NCI-H2081 (cell line): Measurements from ENCODE around the gene CCDC154.
A peak's percentile ranks its signal among the peaks of the same experiment; 100 is the strongest.
"Not testable (repeated sequence)": the region's sequence is repeated elsewhere in the genome, so short reads cannot be mapped to it uniquely, and the experiment has no call there.

Experiments used
- DNase-seq, 2 experiments: peaks; one replicate each; lab custom pipeline; 2025; lab: John Stamatoyannopoulos, UW

CCDC154 gene

GRCh38 chr16:1443980-1444729 lies at the start of gene CCDC154:
CCDC154 (minus strand) TSS chr16:1444556; CDS start chr16:1444322, 234 bp downstream.
- DNase-seq: no peak

- DNase-seq: no peak
Observed at GRCh38 chr16:1493746-1494094, 49.4 kb upstream of the CCDC154 start.

- DNase-seq: peak; percentile 66 to 76
Observed at GRCh38 chr16:1492923-1493745, 48.8 kb upstream of the CCDC154 start, which contains the start of gene TELO2. TELO2 (plus strand) TSS chr16:1493360; CDS start chr16:1494282, 922 bp downstream.

- DNase-seq: no peak
Observed at GRCh38 chr16:1492082-1492922, 47.9 kb upstream of the CCDC154 start.

- peak in 1 of 2 experiments; percentile 10 for DNase-seq
Observed at GRCh38 chr16:1491327-1491726, 47.0 kb upstream of the CCDC154 start.

GRCh38 chr16:1489077-1489476 lies 44.7 kb upstream of the CCDC154 start:
- no peak for DNase-seq

- no peak for DNase-seq
Observed at GRCh38 chr16:1488619-1489018, 44.3 kb upstream of the CCDC154 start, which contains the start of gene PTX4. PTX4 (minus strand) TSS chr16:1488944; CDS start chr16:1488909, 35 bp downstream.

GRCh38 chr16:1488054-1488601 lies 43.8 kb upstream of the CCDC154 start:
- DNase-seq: no peak

GRCh38 chr16:1487395-1488053 lies 43.2 kb upstream of the CCDC154 start:
- DNase-seq: no peak

GRCh38 chr16:1486551-1487390 lies 42.4 kb upstream of the CCDC154 start:
- DNase-seq: no peak

- no peak for DNase-seq
Observed at GRCh38 chr16:1485847-1486496, 41.6 kb upstream of the CCDC154 start.

GRCh38 chr16:1481906-1482835 lies 37.8 kb upstream of the CCDC154 start:
- no peak for DNase-seq

- not testable (repeated sequence) for DNase-seq
Observed at GRCh38 chr16:1478937-1479336, 34.6 kb upstream of the CCDC154 start.

- no peak for DNase-seq
Observed at GRCh38 chr16:1477033-1477432, 32.7 kb upstream of the CCDC154 start.

GRCh38 chr16:1475552-1476114 lies 31.3 kb upstream of the CCDC154 start:
- no peak for DNase-seq

- DNase-seq: peak; percentile 66 to 81
Observed at GRCh38 chr16:1474796-1475551, 30.6 kb upstream of the CCDC154 start, which contains the start of gene CLCN7. CLCN7 (minus strand) TSS chr16:1475028; CDS start chr16:1474974, 54 bp downstream.

- no peak for DNase-seq
Observed at GRCh38 chr16:1474082-1474795, 29.9 kb upstream of the CCDC154 start.
